ENCODE results near the gene RNF2. TPM values are rescaled to one million over a fixed set of nuclear protein-coding genes. Genes with fewer than 3 reads are reported as not detected.

RNF2 gene
- total RNA-seq, 1 experiment from 2014 or later = 26.2 TPM

DNA sequence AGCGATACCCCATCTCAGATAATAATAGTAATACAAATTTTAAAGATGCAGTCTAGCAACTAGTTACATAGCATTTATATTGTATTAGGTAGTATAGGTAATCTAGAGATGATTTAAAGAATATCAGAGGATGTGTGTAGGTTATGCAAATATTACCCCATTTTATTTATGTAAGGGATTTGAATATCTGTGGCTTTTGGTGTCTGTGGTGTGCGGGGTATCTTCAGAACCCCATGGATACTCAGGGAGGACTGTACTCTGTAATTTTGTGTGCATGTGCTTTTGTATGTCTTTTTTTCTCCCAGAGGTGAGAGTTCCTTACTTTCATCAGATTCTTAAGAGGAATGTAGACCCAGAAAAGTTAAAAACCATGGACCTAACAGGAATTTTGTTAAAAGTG is 12.8 kb downstream of the RNF2 start:
- Histone ChIP-seq H3K36me3 (ENCODE audit: low read depth) (no peaks in the 10 kb centered on the region), H3K4me2 (no peak overlapping the region), H3K79me2 (ENCODE audit: low read depth) (peaks cover 92% of the 10 kb centered on the region), H4K20me1 (ENCODE audit: insufficient read depth) (peaks cover 25% of the 10 kb centered on the region), H3K27me3 (ENCODE audit: insufficient read depth, low read depth) (no peaks in the 10 kb centered on the region), H2AFZ (no peak overlapping the region), H3K4me1 (replicated peaks; ENCODE audit: insufficient read depth) (no peaks in the 10 kb centered on the region), H3K9me3 (ENCODE audit: insufficient read depth, low read depth) (no peaks in the 10 kb centered on the region), H3K4me3 (no peak overlapping the region), H3F3A (ENCODE audit: insufficient read depth, low read depth) (no peaks in the 10 kb centered on the region), H3K27ac (no peak overlapping the region), H3K9me2 (ENCODE audit: insufficient read depth) (no peaks in the 10 kb centered on the region)
- BruUV-seq (replicated peaks) = no TSS peak
- ChIA-PET POLR2A (ENCODE audit: unreplicated experiment) (no interaction called here), CTCF (no interaction called here)
- intact Hi-C loops (cut with micrococcal nuclease; ENCODE audit: unreplicated experiment) = no loop called here
- DNase-seq = no peak
- TF ChIP-seq CTCF (conservative IDR thresholded peaks at IDR 0.05) (no peak), EZH2 (IDR thresholded peaks at IDR 0.05; ENCODE audit: low read depth) (no peak)

GRCh38 chr1:185058876-185059275 is 13.5 kb downstream of the RNF2 start:
- intact Hi-C loops (cut with micrococcal nuclease; ENCODE audit: unreplicated experiment) = no loop called here
- no peaks in the 10 kb centered on the region for H3K9me2 ChIP-seq (ENCODE audit: insufficient read depth)
- no peaks in the 10 kb centered on the region for H3K9me3 ChIP-seq (ENCODE audit: insufficient read depth, low read depth)
- TF ChIP-seq EZH2 (IDR thresholded peaks at IDR 0.05; ENCODE audit: low read depth) (no peak), CTCF (conservative IDR thresholded peaks at IDR 0.05) (no peak)
- no peak overlapping the region for H3K4me3 ChIP-seq
- ChIA-PET POLR2A (ENCODE audit: unreplicated experiment) (no interaction called here), CTCF (no interaction called here)
- BruUV-seq (replicated peaks) = no TSS peak
- H3K79me2 ChIP-seq (ENCODE audit: low read depth) = peaks cover 92% of the 10 kb centered on the region
- H3K36me3 ChIP-seq (ENCODE audit: low read depth) = no peaks in the 10 kb centered on the region
- H3F3A ChIP-seq (ENCODE audit: insufficient read depth, low read depth) = no peaks in the 10 kb centered on the region
- H3K27me3 ChIP-seq (ENCODE audit: insufficient read depth, low read depth) = no peaks in the 10 kb centered on the region
- H3K27ac ChIP-seq = no peak overlapping the region
- H2AFZ ChIP-seq = no peak overlapping the region
- no peak overlapping the region for H3K4me2 ChIP-seq
- DNase-seq = no peak
- H4K20me1 ChIP-seq (ENCODE audit: insufficient read depth) = peaks cover 19% of the 10 kb centered on the region
- H3K4me1 ChIP-seq (replicated peaks; ENCODE audit: insufficient read depth) = no peaks in the 10 kb centered on the region

DNA sequence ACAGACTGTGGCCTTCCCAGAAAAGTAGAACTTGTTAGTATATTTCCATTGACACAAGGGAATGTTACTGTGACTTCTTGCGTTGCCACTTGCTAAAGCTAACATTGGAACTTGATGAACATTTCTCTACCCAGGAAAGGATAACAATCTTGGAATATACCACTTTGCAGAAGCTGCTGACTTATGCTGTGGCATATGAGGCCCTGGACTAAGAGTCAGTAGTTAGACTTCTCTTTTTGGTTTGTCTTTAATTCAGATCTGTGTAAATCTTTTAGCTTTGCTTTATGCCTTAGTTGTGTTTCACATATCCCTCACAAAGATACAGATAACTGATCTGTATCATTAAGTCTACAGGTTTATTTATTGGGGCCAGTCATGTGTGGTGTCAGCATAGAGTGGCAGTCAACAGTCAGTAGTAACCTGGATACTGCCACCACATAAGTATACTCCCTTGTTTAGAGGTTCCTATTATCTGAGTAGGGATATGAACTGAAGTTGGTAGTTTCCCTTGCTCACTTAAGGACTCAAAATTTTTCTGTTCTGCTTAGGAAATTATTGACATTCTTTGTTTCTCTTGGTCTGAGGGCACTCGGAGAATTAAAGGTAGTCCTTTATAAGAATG is 14.7 kb downstream of the RNF2 start:
- Histone ChIP-seq H2AFZ (no peak overlapping the region), H3K27me3 (ENCODE audit: insufficient read depth, low read depth) (no peaks in the 10 kb centered on the region), H3K79me2 (ENCODE audit: low read depth) (peaks cover 93% of the 10 kb centered on the region), H3F3A (ENCODE audit: insufficient read depth, low read depth) (no peaks in the 10 kb centered on the region), H3K9me3 (ENCODE audit: insufficient read depth, low read depth) (no peaks in the 10 kb centered on the region), H4K20me1 (ENCODE audit: insufficient read depth) (peaks cover 19% of the 10 kb centered on the region), H3K4me1 (replicated peaks; ENCODE audit: insufficient read depth) (no peaks in the 10 kb centered on the region), H3K27ac (no peak overlapping the region), H3K36me3 (ENCODE audit: low read depth) (no peaks in the 10 kb centered on the region), H3K9me2 (ENCODE audit: insufficient read depth) (no peaks in the 10 kb centered on the region), H3K4me3 (no peak overlapping the region), H3K4me2 (no peak overlapping the region)
- no peak for DNase-seq
- POLR2A ChIA-PET (ENCODE audit: unreplicated experiment) = no interaction called here
- intact Hi-C loops (cut with micrococcal nuclease; ENCODE audit: unreplicated experiment) = no loop called here
- TF ChIP-seq EZH2 (IDR thresholded peaks at IDR 0.05; ENCODE audit: low read depth) (no peak), CTCF (conservative IDR thresholded peaks at IDR 0.05) (no peak)
- BruUV-seq (replicated peaks) = no TSS peak
- CTCF ChIA-PET = no interaction called here
